ENCODE data around the gene SLC19A1.
"Not testable (repeated sequence)": the region's sequence is repeated elsewhere in the genome, so short reads cannot be mapped to it uniquely, and the experiment has no call there.

SLC19A1 gene

GRCh38 chr21:45576838-45577737 lies 34.8 kb upstream of the SLC19A1 start:
- DNase-seq, result no peak

DNA sequence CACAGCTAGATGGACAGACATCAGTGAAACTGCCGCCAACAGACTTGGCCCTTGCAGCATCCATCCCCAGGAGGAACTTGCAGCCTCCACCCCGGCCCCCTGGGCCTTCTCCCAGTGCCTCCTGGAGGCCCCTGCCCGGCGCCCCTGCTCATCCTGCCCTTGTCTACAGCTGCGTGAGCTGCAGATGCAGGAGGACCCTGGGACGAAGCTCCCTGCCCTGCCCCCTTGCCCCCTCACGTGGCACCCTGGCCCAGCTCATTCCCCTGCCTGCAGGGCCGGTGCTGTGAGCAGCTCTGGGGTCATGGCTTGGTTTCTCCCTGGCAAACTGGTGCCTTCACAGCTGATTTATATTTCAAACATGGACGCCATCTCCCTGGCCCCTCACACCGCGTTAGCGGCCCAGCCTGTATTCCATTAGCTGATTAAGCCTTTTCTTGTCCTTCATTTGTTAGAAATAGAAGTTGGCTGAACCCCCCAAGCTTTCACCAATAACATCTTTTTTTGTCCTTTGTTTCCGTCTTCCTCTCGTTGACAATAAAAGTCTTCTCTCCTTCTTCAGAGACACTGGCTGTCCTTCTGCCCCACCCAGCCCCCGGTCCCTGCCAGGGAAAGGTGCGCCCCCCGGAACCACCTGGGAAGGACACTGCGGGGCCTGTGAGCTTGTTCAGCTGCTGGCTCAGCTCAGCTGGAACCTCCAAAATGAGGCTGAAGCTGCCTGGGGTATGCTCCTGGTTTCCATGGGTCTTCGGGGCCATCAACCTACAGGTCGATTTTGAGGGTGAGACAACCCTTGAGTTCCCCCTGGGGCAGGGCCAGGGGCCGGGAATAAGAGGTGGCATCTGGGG lies 34.0 kb upstream of the SLC19A1 start:
- DNase-seq, result no peak

DNA sequence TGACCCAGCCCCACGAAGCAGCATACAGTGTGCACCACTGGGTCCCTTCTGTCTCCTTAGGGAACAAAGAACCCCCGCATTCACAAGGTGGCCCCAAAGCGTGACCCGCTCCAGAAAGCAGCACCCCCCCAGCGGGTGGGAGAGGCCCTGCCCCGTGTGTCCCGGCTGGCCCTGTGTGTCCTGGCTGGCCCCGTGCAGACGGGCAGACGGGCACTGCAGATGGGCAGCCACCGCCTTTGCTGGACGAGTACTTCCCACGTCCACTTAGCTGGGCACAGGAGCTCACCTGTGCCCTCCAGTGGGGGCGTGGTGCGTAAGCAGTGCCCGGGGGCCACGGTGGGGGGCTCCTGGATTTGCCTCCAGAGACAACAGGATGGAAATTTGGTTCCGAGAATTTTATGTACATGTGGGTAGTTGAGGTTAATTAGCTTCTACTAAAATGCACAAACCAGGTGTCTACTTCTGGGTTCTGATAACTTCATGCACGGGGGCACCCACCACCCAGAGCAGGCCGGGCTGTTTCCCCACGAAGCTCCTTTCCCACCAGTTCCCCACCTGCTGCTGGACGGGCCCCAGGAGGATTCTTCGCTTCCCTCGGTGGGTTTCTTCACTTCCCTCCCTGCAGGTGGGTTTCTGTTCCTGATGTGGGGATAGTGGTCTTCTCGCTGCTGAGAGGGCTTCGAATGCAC lies 33.2 kb upstream of the SLC19A1 start:
- DNase-seq, result no peak

DNA sequence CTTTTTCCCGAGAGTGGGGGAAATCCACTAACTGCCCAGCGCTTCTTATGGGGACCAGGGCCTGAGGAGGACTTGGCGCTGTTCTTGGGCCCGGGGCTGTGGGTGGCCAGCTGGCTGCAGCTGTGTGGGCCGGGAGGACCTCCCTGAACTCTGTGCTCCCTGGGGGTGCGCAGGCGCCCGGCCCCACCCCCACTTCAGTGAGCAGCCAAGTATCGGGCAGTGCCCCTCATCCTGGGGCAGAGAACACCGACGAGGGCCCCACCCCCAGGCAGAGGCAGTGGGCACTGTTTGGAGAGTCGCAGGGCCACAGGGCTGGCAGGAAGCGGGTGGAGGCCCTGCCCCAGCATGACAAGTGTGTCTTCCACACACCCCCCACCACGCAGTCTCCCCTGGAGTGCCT lies 32.5 kb upstream of the SLC19A1 start:
- no peak for DNase-seq

- DNase-seq, result no peak
Observed at GRCh38 chr21:45574081-45574501, 31.9 kb upstream of the SLC19A1 start.

DNA sequence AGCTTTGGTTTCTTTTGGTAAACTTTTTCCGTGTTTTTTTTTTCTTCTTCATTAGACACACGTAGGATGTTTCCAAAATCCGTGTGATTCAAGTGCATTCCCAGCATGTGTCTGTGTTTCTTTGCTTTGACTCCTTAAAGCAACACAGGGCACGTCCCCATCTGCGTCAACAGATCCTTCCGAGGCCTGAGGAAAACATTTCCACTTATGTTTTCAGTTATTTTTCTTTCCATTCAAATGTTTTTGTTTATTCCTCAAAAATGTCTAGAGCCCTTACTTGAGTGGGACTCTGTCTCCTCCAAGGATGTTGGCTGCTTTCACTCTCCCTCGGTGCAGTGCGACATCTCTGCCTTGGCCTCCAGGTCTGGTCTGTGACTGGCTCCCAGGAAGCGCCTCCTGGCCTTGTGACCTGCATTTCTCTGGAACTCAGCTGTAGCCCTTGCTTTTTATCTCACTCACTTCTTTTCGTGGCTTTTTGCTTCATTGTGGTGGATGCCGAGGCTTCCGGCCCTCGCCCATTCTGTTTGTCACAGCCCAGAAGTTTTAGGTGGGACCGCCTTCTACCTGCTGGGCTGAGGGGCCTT lies 31.3 kb upstream of the SLC19A1 start:
- DNase-seq, result no peak

GRCh38 chr21:45572783-45573451 lies 30.7 kb upstream of the SLC19A1 start:
- no peak for DNase-seq

GRCh38 chr21:45572231-45572630 lies 30.0 kb upstream of the SLC19A1 start:
- no peak for DNase-seq

GRCh38 chr21:45571641-45572040 lies 29.4 kb upstream of the SLC19A1 start:
- no peak for DNase-seq

GRCh38 chr21:45570826-45571601 lies 28.8 kb upstream of the SLC19A1 start:
- no peak for DNase-seq

- no peak for DNase-seq
Observed at GRCh38 chr21:45570071-45570470, 27.8 kb upstream of the SLC19A1 start.

DNA sequence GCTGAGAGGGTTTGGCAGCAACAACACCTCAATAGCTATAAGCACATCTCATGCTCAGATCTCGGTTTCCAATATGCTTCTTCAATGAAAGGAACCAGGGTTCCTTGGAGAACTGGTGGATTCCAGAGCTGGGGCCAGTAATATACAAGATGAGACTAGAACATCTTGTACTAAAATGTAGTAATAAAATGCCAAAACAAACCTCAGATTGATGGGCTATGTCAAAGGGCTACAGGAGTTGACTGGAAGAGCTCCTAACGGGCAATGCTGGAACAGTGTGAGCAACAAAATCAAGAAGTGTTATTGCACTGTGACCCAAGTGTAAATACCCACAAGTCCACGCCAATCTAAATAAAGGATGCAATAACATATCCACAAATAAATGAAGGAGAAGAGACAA lies 26.1 kb upstream of the SLC19A1 start:
- DNase-seq, result no peak

- not testable (repeated sequence) for DNase-seq
Observed at GRCh38 chr21:45564137-45564536, 21.9 kb upstream of the SLC19A1 start.

DNA sequence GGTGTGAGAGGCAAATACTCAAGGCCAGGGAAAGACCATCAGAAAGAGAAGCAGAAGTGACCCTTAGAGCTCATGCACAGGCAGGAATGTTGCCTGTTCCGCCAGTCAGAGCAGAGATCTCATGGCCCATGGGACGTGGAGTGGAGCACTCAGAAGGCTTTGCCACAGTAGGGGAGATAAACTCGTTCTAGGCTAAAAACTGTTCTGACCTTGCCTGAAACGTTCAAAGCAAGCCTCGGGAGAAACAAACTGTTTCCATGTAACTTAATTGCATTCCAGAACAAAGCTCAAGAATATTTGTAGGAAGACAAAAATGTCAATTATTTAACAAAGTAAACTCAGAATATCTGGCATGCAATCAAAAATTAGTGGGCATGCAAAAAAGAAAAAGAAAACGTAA lies 20.7 kb upstream of the SLC19A1 start:
- no peak for DNase-seq

DNA sequence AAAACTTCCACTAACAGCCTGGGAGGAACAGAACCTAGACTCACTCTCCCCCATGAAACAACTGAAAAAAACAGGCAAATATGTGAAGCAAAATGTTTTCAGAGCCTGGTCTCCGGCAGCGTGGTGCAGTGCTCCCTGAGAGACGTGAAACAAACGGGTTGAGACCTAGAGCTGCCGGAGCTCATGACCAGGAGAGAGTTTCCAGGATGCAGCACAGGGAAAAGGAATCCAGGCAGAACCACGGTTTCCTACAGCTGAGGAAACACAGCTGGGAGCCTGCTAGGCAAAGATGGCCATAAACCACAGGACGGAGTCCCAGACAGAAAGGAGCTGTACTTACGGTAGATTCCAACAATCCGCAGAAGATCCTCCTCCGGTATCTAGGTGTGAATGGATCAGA lies 20.2 kb upstream of the SLC19A1 start:
- DNase-seq, result no peak

GRCh38 chr21:45561241-45561640 lies 19.0 kb upstream of the SLC19A1 start:
- DNase-seq, result not testable (repeated sequence)

DNA sequence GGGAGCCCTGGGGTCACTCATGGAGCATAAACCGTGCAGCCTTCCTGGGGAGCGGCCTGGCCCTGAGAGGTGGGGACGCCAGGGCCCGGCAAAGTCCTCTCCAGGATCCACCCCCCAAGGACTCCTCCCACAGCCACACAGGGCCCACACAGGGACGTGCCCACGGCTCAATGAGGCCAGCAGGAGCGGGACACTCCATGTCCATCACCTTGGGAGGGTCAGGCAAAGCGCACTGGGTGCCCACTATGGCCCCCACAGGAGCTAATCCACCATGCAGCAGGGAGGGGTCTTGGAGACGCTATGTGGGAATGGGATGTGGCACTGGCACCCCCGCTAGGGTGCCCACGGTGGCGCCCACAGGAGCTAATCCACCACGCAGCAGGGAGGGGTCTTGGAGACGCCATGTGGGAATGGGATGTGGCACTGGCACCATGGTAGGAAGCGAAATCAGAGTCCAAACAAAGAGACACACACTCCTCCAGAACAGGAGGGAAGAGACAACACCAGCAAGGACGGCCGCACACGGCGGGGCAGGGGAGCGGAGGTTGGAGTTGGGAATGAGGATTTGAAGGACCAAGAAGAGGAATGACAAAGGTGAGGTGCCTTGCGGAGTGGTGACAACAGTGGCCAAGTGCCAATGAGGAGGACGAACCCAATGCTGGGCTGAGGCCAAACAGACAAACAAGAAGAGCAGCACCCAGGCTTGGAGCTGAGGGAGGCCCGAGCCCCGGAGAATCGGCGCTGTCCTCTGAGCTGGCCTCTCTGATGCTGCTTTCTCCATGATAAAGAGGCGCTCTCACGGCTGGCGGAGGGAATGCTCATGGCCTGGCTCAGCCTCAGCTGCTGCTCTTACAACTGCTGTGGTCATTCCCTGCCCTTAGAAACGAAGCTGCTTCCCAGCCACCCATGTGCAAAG lies 18.1 kb upstream of the SLC19A1 start:
- DNase-seq, result no peak

DNA sequence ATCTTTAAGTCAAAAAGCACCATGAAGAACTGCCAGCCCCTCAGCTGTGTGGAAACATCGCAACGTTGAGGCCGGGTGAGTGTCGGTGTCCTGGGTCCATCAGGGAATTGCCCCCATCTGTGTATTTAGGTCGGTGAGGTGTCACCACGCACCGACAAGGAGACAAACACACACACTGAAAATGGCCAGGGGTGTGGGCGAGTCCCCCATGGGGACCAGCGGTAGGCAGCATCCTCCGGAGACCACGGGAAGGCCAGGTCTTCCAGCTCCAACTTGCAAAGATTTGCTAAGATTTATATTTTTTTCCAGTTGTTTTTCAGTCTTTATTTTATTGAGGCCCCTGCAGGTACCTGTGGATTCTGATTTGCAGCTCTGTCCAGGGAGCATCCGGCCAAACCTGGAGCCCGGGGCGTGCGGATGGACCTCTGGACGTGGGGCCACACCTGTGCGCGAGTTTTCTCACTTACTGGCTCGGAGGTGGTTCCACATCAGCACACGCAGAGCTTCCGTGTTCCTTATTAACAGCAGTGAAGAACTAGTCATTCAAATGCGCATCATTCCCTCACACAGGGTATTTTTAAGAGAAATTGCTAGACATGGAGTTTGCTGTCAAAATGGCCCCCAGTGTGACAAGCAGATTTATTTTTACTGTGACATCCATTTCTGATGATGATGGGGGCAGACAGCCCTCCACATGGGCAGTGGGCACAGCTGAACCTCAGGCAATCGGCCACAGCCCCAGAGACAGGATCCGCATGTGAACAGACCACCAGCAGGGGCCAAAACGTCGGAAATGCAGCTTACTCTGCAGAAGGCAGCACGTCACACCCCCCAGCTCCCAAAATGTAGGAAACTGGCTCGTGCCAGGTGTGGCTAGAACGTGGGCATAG lies 17.2 kb upstream of the SLC19A1 start:
- no peak for DNase-seq

DNA sequence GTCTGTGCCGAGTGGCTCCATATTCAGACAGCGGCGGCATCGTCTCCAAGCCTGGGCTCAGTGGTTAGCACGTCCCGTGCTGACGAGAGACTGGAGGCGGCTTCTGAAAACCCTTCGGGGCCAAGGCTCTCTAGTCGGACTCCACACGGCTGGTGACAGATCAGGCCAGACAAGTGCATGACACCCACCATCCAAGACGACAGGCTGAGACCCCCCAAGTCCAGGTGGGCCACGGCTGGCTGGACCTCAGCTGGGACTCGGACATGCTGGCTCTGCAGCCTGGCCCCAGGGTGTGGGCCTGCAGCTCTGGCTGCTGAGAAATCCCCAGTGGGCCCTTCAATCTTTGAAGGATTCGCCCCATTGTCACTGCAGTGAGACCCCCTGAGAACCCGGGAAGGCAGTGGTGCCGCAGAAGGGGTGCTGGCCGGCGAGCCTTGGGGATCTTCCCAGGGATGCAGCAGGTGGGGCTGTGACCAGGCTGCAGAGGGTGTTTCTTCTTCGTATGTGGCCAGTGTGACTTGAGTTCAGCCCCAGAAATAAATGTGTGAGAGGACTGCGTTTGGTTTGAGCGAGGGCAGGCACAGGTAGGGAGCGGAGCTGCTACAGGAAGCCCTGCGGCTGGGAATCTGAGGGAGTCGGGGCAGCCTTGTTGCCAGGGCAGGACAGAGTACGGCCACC lies 15.9 kb upstream of the SLC19A1 start:
- DNase-seq, result no peak
